Panc1 (cell line): Measurements from ENCODE around the gene RPH3AL. TPM values are rescaled to one million over a fixed set of nuclear protein-coding genes. Genes with fewer than 3 reads are reported as not detected.
"Not testable (repeated sequence)": the region's sequence is repeated elsewhere in the genome, so short reads cannot be mapped to it uniquely, and the experiment has no call there.

Experiments used
- ATAC-seq: fragments of 200-7000 bp; cut with Tn5 transposase; 2 replicates; pipeline ENCODE4 v1.9.1; 2020; ENCODE audit warnings: mild to moderate bottlenecking, moderate library complexity
- BruUV-seq: library from RNA; stranded (reverse); fragments of 400-500 nt; replicated peaks from 2 replicates; lab custom pipeline; 2021; lab: Mats Ljungman, UMichigan
- CTCF ChIA-PET: fragments of 300-600 bp; sonication (Branson Sonifier 250); formaldehyde crosslinking; loops from one replicate; lab custom pipeline; 2022; ENCODE audit warnings: antibody characterized with exemption; lab: Charles Lee
- POLR2A ChIA-PET: fragments of 300-600 bp; sonication (Branson Sonifier 250); formaldehyde crosslinking; loops from one replicate; lab custom pipeline; 2022; ENCODE audit warnings: antibody characterized with exemption; lab: Charles Lee
- DNase-seq: peaks from one replicate; pipeline ENCODE4 v3.0.0-alpha.2; 2010; ENCODE audit warnings: low read depth, low spot score
- H3K27ac ChIP-seq: 2 replicates; pipeline ENCODE4 v1.5.1; 2011; ENCODE audit warnings: mild to moderate bottlenecking, low read length, inconsistent platforms
- H3K27me3 ChIP-seq: fragments of 200-500 bp; sonication (Bioruptor generic); 2 replicates; pipeline ENCODE4 v1.6.0; 2014; ENCODE audit warnings: low read length, inconsistent platforms; ENCODE audit not compliant: control insufficient read depth, insufficient read depth
- H3K36me3 ChIP-seq: fragments of 200-500 bp; sonication (Bioruptor generic); 2 replicates; pipeline ENCODE4 v1.5.1; 2014; ENCODE audit warnings: inconsistent platforms, mild to moderate bottlenecking, low read length, moderate library complexity; ENCODE audit not compliant: control insufficient read depth, insufficient read depth
- H3K4me1 ChIP-seq: 2 replicates; pipeline ENCODE4 v1.5.1; 2011; ENCODE audit warnings: inconsistent platforms, mild to moderate bottlenecking, low read length, moderate library complexity; ENCODE audit not compliant: control insufficient read depth, insufficient read depth
- H3K4me3 ChIP-seq, 2 experiments: 2 replicates each; pipeline ENCODE4 v1.5.1; 2011 to 2012; ENCODE audit warnings: low read depth in 2 of 2, low read length in 2 of 2, mild to moderate bottlenecking in 2 of 2, inconsistent platforms in 1 of 2, moderate library complexity in 1 of 2
- H3K9me3 ChIP-seq: fragments of 200-500 bp; sonication (Bioruptor generic); 2 replicates; pipeline ENCODE4 v1.5.1; 2014; ENCODE audit warnings: low read depth, mild to moderate bottlenecking, inconsistent platforms, low read length, moderate library complexity; ENCODE audit not compliant: control insufficient read depth, insufficient read depth
- CTCF ChIP-seq: fragments of 450-650 bp; IDR thresholded peaks from 2 replicates; pipeline ENCODE4 v1.5.1; 2017; ENCODE audit warnings: mild to moderate bottlenecking
- POLR2AphosphoS5 ChIP-seq: IDR thresholded peaks from 2 replicates; pipeline ENCODE4 v1.6.1; 2012; ENCODE audit warnings: mild to moderate bottlenecking, low read depth, low read length, moderate library complexity
- SIN3A ChIP-seq: IDR thresholded peaks from 2 replicates; pipeline ENCODE4 v1.6.1; 2012; ENCODE audit warnings: low read depth, mild to moderate bottlenecking, low read length, moderate library complexity, borderline replicate concordance; ENCODE audit not compliant: insufficient read depth
- TCF7L2 ChIP-seq: IDR thresholded peaks from 2 replicates; pipeline ENCODE4 v1.6.1; 2011; ENCODE audit warnings: mild to moderate bottlenecking, low read depth, low read length, inconsistent platforms
- in situ Hi-C: cut with HindIII; loops from 2 replicates; pipeline ENCODE4 v1.10.0; 2016; ENCODE audit warnings: low sequenced_read_pairs, low pct_unique_long_range_greater_than_20kb
- intact Hi-C: fragments of 100-400 bp; cut with micrococcal nuclease; formaldehyde crosslinking; loops from one replicate; pipeline ENCODE4 v1.10.0; 2022; ENCODE audit not compliant: unreplicated experiment
- total RNA-seq: library from RNA; stranded (reverse); gene quantifications from one replicate; pipeline ENCODE4 v1.2.1, GENCODE V29; 2021; ENCODE audit not compliant: unreplicated experiment
- TF ChIP-seq, protein P1 (sequence below), 2 experiments: IDR thresholded peaks; 2 replicates each; pipeline ENCODE4 v1.6.1; 2011 to 2012; ENCODE audit warnings: low read depth in 2 of 2, control low read depth in 1 of 2, low read length in 1 of 2, mild to moderate bottlenecking in 1 of 2, moderate library complexity in 1 of 2; ENCODE audit not compliant: insufficient read depth in 1 of 2

Gene RPH3AL
- total RNA-seq, 1 experiment from 2014 or later: 2.2 TPM

DNA sequence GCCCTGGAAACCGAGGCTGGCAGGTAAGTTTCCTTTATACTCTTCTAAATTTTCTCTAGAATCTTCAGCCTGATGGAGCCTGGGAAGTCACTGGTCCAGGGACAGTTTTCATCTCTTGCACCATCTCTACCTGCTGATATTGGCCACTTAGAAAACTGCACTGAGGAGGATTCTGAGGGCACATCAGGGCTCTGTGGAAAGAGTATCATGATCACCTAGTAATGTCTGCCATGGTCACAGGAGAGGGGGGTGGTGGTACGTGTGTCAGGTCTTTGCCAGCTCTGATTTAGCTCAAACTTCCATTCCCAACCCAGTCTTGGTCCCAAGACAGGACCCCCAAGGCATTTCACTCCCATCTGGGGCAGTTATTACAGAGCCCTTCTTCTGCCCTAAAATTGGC is 136.0 kb downstream of the RPH3AL start:
- intact Hi-C loops (no loop called here), in situ Hi-C loops (no loop called here)
- ChIA-PET CTCF (no interaction called here), POLR2A (no interaction called here)
- BruUV-seq: no TSS peak
- no peak for TF ChIP-seq SIN3A
- no peak for TF ChIP-seq TCF7L2
- TF ChIP-seq, protein P1, sequence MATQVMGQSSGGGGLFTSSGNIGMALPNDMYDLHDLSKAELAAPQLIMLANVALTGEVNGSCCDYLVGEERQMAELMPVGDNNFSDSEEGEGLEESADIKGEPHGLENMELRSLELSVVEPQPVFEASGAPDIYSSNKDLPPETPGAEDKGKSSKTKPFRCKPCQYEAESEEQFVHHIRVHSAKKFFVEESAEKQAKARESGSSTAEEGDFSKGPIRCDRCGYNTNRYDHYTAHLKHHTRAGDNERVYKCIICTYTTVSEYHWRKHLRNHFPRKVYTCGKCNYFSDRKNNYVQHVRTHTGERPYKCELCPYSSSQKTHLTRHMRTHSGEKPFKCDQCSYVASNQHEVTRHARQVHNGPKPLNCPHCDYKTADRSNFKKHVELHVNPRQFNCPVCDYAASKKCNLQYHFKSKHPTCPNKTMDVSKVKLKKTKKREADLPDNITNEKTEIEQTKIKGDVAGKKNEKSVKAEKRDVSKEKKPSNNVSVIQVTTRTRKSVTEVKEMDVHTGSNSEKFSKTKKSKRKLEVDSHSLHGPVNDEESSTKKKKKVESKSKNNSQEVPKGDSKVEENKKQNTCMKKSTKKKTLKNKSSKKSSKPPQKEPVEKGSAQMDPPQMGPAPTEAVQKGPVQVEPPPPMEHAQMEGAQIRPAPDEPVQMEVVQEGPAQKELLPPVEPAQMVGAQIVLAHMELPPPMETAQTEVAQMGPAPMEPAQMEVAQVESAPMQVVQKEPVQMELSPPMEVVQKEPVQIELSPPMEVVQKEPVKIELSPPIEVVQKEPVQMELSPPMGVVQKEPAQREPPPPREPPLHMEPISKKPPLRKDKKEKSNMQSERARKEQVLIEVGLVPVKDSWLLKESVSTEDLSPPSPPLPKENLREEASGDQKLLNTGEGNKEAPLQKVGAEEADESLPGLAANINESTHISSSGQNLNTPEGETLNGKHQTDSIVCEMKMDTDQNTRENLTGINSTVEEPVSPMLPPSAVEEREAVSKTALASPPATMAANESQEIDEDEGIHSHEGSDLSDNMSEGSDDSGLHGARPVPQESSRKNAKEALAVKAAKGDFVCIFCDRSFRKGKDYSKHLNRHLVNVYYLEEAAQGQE (IDR thresholded peaks at IDR 0.05; ENCODE audit: insufficient read depth in 1 of 2, low read depth in 2 of 2, low read length in 1 of 2): no peak
- TF ChIP-seq POLR2AphosphoS5: no peak
- no peak for TF ChIP-seq CTCF
- H3K4me3 ChIP-seq: no peak overlapping the region
- no peaks in the 10 kb centered on the region for H3K9me3 ChIP-seq
- H3K27ac ChIP-seq: no peak overlapping the region
- no peak for ATAC-seq
- no peaks in the 10 kb centered on the region for H3K36me3 ChIP-seq
- no peaks in the 10 kb centered on the region for H3K27me3 ChIP-seq
- DNase-seq: no peak
- no peaks in the 10 kb centered on the region for H3K4me1 ChIP-seq

DNA sequence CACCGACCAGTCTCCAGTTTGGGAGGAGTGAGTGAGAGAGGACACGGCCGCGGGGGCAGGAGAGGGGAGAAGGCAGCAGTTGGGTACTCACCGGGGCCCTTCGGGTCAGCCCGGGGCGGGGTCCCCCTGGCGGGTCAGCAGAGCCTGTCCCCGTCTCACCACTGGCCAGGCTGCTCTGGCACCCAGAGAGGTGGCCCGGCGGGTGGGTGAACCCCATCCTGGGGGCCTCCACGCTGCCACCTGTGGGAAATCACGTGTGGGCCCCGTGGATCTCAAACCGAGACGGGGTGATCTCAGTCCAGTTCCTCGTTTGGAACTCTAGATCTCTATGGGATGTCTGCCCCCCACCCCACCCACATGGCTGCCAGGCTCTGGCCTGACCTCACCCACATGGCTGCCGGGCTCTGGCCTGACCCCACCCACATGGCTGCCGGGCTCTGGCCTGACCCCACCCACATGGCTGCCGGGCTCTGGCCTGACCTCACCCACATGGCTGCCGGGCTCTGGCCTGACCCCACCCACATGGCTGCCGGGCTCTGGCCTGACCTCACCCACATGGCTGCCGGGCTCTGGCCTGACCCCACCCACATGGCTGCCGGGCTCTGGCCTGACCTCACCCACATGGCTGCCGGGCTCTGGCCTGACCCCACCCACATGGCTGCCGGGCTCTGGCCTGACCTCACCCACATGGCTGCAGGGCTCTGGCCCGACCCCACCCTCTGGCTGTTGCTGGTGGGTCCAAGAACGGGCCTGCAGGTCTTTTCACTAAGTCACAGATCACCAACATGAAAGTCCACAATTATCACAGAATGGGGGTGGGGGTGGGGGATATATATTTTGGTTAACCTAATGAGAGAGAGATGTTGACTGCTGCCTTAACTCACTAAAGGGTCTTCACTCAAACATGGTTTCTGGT is 136.8 kb downstream of the RPH3AL start:
- H3K27ac ChIP-seq, H3K9me3 ChIP-seq, in situ Hi-C loops, CTCF ChIA-PET, POLR2A ChIA-PET, H3K4me1 ChIP-seq, H3K27me3 ChIP-seq, BruUV-seq, H3K4me3 ChIP-seq, H3K36me3 ChIP-seq, DNase-seq, intact Hi-C loops, ATAC-seq: not testable (repeated sequence)

DNA sequence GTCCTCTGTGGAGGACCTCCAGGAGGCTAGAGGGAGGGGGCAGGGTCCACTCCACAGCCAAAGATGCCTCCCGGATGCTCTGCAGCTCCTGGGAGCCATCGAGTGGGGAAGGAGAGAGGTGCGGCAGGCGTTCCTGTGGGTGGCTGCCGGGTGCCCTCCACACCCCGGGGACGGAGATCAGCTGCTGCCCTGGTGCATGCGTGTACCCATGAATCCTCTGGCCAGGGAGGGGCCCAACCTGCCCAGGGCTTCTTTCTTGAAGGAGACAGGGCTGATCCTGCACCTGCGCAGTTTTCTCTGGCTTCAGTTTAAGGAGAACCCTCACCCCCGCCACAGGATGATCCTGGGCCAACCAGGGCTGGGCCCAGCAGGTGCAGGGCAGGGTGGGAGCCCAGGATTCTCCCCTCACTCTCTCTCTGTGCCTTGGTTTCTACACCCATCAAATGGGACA is 137.7 kb downstream of the RPH3AL start:
- POLR2A ChIA-PET: no interaction called here
- CTCF ChIA-PET: no interaction called here
- no peak for ATAC-seq
- Histone ChIP-seq H3K4me1 (no peaks in the 10 kb centered on the region), H3K27me3 (no peaks in the 10 kb centered on the region), H3K27ac (no peak overlapping the region), H3K4me3 (no peak overlapping the region), H3K9me3 (no peaks in the 10 kb centered on the region), H3K36me3 (no peaks in the 10 kb centered on the region)
- TF ChIP-seq CTCF: no peak
- no peak for TF ChIP-seq TCF7L2
- no peak for TF ChIP-seq SIN3A
- no peak for TF ChIP-seq POLR2AphosphoS5
- TF ChIP-seq, protein P1 (IDR thresholded peaks at IDR 0.05; ENCODE audit: insufficient read depth in 1 of 2, low read depth in 2 of 2, low read length in 1 of 2): no peak
- DNase-seq: no peak
- intact Hi-C loops: no loop called here
- in situ Hi-C loops: no loop called here
- no TSS peak for BruUV-seq
